EH (cell line): ENCODE data around the gene CSTB.

Source experiments
- DNase-seq: peaks from one replicate; pipeline ENCODE4 v3.0.0-alpha.2; 2015; ENCODE audit warnings: low read depth

The CSTB gene

GRCh38 chr21:43728467-43729390 is 47.4 kb downstream of the CSTB start:
- DNase-seq: peak; percentile 99

- DNase-seq: no peak
Measured at GRCh38 chr21:43728154-43728466, 48.0 kb downstream of the CSTB start.

GRCh38 chr21:43727519-43728153 is 48.5 kb downstream of the CSTB start:
- peak; percentile 45 for DNase-seq

GRCh38 chr21:43726686-43727518 is 49.2 kb downstream of the CSTB start:
- DNase-seq: no peak
